Ovary (tissue), 3 donors: ENCODE results near the gene CD68.

ENCODE experiments used
- EP300 ChIP-seq: sonication (generic); formaldehyde crosslinking; IDR thresholded peaks from one replicate; pipeline ENCODE4 v1.6.1; 2017; ENCODE audit warnings: antibody characterized with exemption
- TF ChIP-seq, protein P1 (sequence below), 3 donors: fragments of 450-650 bp in 2 of 3; fragments of 200-600 bp in 1 of 3; IDR thresholded peaks; one replicate each; pipeline versions ENCODE4 v1.5.1 to v1.8.0; 2016 to 2022; ENCODE audit warnings: antibody characterized with exemption in 3 of 3, mild to moderate bottlenecking in 1 of 3
- donor health status: DM: no; HTN: no; CAD: no.

DNA sequence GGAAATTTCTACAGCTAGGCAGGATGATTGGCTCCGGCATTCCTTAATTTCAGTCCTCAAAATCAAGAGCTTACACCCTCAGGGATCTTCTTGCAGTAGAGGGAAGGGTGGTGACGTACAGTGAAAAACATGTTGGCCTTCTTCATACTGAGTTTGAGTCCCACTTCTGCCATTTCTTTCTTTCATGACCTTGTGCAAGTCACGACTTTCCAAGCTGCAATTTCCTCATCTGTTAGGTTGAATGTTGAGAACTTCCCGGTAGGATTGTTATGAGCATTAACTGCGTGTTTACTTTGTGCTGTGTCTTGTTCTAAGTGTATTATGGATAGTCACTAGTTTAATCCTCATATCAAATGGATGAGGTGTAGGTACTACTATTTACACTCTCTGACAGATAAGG lies 9.9 kb upstream of the CD68 start:
- TF ChIP-seq, protein P1, sequence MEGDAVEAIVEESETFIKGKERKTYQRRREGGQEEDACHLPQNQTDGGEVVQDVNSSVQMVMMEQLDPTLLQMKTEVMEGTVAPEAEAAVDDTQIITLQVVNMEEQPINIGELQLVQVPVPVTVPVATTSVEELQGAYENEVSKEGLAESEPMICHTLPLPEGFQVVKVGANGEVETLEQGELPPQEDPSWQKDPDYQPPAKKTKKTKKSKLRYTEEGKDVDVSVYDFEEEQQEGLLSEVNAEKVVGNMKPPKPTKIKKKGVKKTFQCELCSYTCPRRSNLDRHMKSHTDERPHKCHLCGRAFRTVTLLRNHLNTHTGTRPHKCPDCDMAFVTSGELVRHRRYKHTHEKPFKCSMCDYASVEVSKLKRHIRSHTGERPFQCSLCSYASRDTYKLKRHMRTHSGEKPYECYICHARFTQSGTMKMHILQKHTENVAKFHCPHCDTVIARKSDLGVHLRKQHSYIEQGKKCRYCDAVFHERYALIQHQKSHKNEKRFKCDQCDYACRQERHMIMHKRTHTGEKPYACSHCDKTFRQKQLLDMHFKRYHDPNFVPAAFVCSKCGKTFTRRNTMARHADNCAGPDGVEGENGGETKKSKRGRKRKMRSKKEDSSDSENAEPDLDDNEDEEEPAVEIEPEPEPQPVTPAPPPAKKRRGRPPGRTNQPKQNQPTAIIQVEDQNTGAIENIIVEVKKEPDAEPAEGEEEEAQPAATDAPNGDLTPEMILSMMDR (IDR thresholded peaks at IDR 0.05) = no peak
- no peak for TF ChIP-seq EP300
